PC-9 (cell line): ENCODE results near the gene FIBCD1.

Experiments used
- CTCF ChIP-seq: fragments of 200-600 bp; sonication (generic); conservative IDR thresholded peaks from 2 replicates; pipeline ENCODE4 v1.6.1; 2017; ENCODE audit warnings: mixed run types, antibody characterized with exemption, mild to moderate bottlenecking, moderate library complexity
- EZH2 ChIP-seq: fragments of 200-600 bp; sonication (generic); IDR thresholded peaks from 2 replicates; pipeline ENCODE4 v1.8.0; 2017; ENCODE audit warnings: antibody characterized with exemption, low read depth

- no peak for TF ChIP-seq EZH2
- no peak for TF ChIP-seq CTCF
These were observed 82.6 kb downstream of the FIBCD1 start for GRCh38 chr9:130856474-130856873.
